GM18499 (cell line): ENCODE results near the gene STN1.

ENCODE experiments used
- ATAC-seq: cut with Tn5 transposase; IDR thresholded peaks from one replicate; pipeline ENCODE4 v1.9.1; 2021; ENCODE audit warnings: moderate number of reproducible peaks; ENCODE audit not compliant: insufficient read depth, unreplicated experiment

The STN1 gene

DNA sequence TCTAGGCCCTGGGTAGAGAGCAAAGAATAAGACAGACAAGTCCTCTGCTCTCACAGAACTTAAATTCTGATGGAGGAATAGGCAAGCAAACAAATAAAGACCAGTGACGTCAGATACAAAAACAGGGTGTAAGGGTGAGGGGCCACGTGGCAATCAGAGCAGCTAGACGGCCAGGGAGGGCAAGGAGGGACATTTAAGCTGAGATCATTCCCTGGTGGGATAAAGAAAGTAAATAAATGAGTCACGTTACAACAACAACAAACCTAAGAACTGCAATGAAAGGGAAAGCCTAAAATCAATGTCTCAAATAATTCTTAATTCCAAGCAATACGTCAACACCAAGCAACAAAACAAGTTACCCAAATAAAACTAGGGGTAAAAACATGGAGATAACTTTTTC lies 21.8 kb downstream of the STN1 start:
- ATAC-seq: no peak

DNA sequence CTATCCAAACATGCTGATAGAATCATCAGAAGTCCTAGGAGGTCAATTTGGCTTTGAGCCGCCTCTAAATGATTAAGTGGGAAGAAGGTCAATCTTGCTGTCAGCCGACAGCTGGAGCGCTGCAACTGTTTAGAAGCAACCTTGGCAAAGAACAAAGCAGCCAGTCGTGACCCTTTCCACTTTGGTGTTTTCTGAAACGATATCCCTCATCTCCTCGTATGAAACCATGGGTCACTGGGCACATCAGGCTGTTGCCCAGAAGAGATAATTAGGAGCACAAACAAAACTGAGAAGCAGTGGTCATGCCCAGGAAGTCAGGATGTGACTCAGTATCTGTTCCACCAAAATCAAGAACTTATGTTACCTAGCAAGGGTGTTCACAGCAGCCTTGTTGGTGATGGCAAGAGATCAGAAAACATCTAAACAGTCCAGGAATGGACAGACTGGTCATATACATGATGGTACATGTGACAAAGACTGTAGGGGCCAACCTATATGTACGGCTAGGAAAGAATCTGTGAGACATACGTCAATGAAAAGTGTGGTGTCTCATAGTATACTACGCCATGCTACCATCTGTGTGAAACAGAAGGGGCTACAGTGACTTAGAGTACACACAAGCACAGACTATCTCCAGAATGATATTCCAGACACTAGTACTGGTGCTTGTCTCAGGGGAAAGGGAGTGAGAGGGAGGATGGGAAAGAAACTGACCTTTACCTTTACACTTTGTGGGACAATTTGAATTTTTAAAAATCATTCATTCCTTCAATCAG lies 22.4 kb downstream of the STN1 start:
- no peak for ATAC-seq

DNA sequence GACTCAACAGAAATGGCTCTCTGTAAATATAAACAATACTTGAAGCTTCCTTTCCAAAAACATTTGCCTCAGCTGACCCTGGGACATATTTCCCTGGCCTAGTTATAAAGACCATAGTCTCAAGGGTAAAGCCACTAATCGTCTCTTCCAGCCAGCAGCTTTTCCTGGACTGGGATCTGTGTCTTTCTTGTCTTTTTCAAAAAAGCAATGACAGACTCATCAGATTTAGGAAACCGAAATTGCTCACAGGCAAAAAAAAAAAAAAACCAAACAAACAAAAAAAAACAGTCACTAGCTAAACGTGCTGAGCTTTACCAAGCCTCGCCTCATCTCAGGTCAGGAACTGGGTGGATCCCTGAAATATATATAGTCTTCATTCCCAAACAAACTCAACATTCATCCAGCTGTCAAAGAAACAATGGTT lies 23.5 kb downstream of the STN1 start:
- no peak for ATAC-seq

DNA sequence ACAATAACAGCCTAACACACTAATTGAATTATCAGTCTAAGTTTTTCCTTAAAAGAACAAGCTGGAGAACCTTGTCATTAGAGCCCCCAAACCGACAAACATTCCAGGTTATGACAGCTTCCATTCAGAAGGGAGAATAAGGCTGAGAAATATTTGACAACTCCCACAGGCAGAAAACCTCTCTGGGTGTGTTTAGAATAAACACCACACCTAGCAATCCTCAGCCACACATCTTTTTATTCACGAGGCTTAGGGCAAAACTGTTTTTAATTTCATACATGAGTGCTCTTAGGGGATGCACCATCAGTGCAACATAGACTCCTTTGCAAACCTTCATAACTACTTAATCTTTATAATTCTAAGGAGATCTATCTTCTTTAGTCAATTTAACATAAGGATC lies 24.2 kb downstream of the STN1 start:
- no peak for ATAC-seq

DNA sequence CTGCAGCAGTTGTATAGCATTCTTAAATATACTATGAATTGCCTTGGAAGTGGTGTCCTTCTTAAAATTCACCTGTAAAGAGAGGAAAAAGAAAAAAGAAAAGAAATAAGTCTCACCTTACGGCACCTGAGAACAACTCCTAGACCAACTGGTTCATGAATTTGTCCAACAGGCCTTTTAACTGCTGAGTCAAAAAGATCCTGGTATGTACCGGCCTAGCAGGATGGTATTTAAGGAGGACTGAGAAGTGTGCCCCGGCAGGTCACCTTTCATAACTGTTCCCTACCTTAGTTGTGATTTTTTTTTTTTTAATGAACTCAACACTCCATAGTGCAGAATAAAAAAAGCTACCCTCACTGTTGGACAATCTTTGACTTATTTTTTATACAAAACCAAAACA lies 25.8 kb downstream of the STN1 start:
- ATAC-seq: no peak

DNA sequence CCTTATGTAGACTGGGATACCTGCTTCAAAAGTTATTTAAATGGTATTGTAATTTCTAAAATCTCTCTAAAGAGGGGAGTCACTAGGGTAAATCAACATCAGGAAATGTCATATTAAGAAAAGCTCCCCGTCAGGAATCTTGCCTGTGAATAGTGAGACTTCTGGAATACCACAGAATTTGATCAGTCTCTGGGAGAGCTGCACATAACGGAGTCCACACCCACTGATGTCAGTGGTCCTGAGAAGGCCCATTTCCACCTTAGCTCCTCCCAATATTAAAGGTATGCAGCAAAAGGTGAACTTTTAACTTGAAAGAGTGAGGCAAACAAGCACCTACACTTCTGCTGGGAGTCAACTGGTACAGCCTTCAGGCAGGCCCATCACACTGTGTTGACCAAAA lies 27.3 kb downstream of the STN1 start:
- ATAC-seq: no peak

DNA sequence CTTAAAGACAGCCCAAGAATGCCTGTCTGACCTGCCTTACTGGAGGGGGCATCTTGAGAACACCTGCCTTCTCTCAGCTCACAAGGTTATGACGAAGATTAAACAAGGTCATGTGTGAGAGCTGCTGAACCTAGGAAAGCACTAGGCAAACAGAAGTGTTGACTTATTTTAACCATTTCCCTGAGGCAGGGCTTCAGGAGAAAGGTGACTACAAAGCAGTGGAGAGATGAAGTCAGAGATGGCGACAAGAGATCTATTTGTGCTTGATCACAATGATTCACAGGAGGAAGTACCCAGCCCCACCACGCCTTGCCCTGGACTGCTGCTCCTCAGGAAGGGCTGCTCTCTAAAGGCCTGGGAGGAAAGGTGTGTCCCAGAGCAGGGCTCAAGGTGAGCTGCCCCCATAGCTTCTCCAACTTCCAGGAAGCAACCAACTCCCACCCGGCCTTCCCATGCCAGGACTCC lies 27.8 kb downstream of the STN1 start:
- ATAC-seq: no peak

DNA sequence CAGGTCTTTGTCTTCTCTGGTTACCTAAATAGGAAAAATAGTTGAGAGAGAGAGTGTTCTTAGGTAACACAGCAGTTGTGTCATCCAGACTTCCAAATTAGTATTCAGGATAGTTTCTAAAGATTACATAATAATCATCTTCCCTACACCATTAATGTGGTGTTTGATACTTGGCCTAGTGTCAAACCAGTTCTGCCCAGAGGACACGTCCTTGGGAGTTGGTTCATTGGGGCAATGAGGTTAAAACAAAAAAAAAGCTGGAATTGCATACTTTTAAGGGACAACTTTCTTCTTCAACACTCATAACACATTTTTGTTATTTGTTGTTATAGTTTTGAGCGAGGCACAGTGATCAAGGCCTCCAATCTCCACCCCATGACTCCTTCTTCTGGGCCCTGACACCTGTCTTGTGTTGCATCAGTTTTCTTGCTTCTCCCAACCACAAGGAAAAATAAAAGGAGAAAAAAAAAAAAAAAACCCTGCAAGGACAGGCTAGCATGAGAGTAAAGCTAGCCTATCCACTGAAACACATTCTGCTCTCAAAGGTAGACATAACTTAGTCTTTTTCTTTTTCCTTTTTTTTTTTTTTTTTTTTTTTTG lies 28.8 kb downstream of the STN1 start:
- ATAC-seq: no peak

DNA sequence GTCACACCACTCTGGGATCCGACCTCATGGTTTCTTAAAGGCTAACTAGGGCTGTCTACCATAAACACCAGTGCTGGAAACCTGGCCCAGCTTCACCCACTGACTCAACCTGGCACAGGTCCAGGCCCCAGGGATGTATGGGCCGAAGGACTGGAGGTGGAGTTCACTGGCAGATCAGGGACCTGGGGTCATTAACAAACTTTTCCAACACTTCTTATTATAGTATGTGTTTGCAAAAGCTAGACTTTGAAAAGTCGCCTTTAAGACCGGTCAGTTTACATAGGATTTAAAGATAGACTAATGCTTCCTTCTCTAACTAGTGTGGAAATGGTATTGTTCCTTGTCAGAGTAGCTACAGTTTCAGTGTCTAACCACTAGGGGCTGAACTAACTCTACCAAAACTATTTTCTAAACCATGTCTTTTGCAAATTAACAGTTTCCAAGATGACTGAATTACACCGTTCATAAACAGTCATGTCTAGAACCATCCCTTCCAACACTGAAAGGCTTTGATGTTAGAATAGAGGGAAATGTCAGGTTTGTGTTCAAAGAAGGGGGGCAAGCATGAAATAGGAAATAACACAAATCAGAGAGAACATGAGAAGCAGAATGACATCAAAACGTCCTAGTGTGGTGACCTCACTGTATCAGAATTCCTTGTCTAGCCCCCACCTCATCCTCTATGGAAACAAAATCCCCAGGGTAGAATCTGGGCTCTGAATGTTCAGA lies 29.7 kb downstream of the STN1 start:
- ATAC-seq: no peak

DNA sequence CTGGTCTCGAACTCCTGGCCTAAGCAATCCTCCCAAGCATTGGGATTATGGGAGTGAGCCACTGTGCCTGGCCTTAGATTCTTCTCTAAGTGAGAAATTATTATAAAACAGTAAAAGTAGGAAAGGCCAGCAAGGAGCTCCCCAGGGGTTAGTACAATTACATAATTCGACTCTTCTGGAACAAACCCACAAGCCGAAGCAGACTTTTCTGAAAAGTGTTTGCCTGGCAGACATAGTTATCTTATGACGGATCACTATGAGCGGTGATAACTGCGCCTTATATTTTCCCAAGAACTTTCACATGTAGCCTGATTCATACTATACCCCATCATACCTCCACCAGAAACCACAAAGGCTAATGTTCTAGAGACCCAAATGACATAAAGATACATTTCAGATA lies 32.4 kb downstream of the STN1 start:
- no peak for ATAC-seq

DNA sequence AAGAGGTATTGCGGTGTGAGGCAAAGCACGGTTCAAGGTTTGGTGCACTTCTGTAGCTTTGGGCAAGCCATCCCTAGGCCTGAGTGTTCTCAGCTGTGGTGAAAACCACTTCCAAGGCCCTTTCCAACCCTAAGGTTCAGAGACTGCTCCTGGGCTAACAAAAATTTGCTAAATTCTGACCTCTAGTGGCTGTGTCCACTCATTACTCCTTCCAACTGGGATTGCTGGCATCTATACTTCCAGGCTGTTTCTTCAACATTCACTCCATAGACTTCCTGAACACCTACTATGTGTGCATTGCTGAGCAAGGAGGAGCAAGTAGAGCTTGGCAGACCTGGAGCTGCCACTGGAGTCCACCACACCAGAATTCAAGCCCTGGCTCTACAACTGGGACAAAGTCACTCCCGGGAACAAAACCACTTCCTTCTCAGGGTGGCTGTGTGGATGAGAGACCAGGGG lies 33.3 kb downstream of the STN1 start:
- ATAC-seq: no peak

DNA sequence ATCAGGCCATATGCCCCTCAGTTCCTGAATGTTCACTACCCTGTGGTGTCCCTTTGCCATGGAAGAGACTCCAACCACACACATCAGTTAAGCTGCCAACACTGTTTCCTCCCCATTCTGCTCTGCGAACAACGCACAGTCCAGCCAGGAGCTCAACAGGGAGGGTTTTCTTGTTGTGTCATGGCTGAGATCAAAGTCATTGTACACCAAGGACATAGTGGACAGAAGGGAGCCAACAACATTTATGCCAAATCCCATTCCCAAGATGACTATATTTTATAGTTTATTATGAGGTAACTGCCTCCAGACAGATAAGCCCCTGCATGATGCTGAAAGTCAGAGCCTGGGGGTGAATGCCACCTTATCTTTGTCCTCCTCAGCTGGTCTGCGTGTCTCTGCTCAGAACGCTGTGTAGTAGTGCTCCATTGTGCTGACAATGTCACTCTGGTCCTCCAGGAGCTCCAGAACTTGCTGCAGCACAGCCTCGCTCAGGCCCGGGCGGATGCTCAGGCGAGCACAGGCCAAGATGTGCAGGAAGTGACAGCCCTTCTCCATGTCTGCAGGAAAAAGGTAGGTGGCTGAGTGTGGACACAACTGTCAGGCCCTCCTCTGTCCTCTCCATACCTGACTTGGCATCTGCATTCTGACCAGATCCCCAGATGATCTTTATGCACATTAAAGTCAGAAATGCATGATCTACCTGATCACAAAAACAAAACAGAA lies 35.5 kb downstream of the STN1 start:
- no peak for ATAC-seq

DNA sequence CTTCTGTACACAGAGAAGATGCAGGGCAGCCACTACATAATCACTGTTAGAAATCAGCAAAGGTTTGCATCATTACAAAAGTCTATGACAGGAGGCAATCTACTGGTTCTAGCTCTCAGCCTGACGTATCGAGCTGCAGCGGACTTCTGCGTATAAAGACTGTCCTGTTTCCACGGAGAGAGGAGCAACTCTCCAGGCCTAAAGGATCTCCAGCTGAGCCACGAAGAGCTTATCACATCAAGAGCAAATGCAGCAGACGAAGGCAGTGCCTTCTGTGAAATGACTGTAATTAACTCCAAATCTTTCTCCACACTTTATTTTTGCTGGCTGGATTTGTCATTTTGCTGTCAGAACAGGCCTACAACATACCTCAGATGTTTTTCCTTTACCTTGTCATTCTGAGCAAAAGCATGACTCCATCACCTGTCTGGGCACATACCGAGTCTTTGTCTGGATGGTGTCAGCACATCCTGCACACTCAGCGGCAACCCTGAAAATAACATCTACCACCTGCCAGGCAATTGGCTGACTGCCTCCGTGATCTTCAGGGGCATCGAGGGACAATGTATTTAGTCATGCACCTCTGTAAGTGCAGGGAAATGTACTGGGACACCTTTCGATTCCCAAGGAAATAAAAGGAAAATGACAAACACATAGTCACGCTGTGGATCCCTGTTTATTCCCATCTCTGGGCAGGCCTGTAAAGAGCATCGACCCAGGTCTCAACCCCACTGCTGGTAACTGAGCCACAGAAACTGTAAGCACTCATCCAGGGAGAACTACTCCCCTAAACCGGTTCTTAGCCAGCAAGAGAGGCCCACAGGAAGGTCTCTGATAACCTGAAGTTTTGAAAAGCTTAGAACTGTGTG lies 36.3 kb downstream of the STN1 start:
- ATAC-seq: no peak

DNA sequence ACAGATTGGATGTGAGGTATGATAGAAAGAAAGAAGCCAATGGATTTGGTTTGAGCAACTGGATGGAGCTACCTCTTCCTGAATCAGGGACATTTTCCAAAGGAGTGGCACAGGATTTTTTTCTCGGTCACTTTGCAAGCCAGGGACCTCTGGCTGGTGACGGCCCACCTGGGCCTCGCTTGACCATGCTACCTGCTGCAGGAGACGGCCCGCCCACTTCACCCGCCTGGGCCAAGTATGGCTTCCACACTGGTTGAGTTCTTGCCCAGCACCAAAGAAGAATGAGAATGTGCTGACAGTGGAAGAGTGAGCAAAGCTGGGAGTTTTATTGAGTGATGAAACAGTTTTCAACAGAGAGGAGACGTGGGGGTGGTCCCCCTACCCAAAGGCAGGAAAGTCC lies 38.2 kb downstream of the STN1 start:
- no peak for ATAC-seq

DNA sequence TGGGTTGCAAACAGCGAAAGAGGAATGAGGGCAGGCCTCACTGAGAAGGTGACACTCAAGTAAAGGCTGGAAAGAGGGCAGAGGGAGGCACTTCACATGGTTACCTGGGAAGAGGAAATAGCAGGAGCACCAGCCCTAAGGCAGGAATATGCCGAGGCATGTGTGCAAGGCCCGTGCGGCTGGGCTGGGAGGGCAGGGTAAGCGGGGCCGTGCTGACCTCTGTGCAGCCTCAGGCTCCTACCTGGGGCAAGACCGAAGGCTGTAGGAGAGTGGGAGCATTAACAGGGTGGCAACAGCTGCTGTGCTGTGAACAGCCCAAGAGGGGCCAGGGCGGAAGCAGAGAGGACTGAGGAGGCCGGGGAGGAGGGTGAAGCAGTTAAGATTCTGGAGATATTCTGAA lies 38.6 kb downstream of the STN1 start:
- no peak for ATAC-seq

DNA sequence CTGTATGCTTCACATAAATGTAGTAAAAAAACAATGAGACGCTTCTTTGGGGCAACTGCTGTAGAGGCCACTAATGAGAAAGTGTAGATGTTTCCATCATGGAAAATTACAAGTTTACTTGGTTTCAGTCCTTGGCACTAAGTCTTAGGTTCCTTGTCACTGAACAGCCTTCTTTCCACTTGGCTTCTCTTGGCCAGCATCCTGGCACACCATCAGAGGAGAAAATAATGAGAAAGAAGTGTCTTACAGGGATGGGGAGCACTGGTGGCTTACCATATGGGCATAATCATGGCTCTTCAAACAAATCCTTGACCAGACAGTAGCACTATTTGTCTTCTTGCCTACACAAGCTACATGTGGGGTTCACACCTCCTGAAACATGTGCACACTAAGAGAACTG lies 40.1 kb downstream of the STN1 start:
- ATAC-seq: no peak

DNA sequence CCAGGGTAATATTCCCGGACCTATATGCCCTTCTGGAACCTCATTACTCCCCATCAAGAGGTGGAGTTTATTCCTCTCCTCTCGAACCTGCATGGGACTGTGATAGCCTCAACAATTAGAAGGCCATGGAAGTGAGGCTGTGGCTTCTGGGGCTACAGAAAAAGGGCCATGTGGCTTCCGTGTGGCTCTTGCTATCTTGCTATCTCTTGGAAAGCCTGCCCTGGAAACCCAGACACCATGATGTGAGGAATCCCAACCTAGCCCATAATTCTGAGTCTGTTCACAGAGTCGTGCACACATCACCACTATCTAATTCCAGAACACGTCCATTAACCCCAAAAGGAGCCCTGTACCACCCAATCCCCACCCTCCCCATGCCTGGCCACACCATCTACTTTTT lies 41.8 kb downstream of the STN1 start:
- ATAC-seq: no peak

DNA sequence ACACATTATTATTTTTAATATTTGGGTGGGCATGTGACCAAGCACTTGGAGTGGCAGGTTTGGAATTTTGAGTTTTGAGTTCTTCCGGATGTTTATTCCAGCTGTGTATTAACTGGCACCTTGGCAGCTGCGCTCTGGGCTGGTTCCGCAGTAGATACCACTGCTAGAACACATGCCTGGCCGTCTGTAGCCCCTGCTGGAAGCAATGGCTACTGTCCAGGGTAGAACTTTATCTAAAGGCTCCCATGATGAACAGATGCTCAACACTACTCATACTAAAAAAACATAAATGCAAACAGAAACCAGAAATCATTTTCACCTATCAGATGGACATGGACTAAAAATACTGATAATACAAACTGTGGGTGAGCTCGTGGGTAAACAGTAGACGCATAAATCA lies 43.3 kb downstream of the STN1 start:
- no peak for ATAC-seq

DNA sequence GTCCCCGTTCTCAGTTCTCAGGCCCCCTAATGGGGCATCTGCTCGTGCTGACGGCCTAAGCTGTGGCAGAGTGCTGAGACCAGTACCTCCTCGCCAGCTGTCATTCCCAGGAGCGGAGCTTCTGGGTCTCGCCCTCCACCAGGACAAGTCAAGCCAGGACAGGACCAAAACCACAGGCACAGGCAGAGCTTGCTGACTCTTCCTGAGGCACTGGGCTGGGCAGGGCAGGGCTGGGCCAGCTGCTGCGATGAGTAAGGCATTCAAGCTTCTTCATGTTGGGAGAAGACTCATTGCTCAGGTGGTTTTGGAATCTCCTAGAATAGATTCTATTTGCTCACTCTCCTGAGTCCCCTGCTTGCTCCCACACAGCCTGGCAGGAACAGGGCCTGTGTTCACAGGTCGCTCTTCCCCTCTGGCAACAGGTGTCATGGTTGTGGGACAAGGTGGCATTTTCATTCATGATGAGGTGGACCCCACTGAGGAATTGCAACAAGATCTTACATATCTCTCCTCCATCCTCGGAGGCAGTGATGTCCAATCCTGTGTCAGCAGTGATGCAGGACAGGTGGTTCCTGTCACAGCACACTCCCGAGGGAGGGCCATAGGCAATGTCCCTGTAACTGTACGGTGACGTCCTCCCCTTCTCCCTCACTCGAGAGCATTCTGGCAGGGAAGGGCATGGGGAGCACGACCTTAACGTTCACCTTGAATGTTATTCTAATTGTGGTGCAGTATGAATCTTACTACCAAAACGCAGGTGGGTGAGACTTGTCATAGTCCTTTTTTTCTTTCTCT lies 45.6 kb downstream of the STN1 start:
- ATAC-seq: no peak
